Sigmoid colon (tissue), 7 donors: ENCODE data around the gene BLCAP. TPM values are rescaled to one million over a fixed set of nuclear protein-coding genes. Genes with fewer than 3 reads are reported as not detected.
"Not testable (repeated sequence)": the region's sequence is repeated elsewhere in the genome, so short reads cannot be mapped to it uniquely, and the experiment has no call there.

Experiments
- DNase-seq: peaks from one replicate; pipeline ENCODE4 v3.0.0-alpha.2; 2019
- H3K27ac ChIP-seq, 4 donors: fragments of 200-600 bp; sonication (generic); one replicate each; pipeline ENCODE4 v1.5.1; 2016 to 2019; ENCODE audit warnings: mild to moderate bottlenecking in 1 of 4
- H3K27me3 ChIP-seq, 3 donors: fragments of 200-600 bp; sonication (generic); one replicate each; pipeline ENCODE4 v1.5.1; 2019; ENCODE audit warnings: mild to moderate bottlenecking in 1 of 3
- H3K36me3 ChIP-seq, 4 donors: fragments of 200-600 bp; sonication (generic); one replicate each; pipeline ENCODE4 v1.5.1; 2016 to 2019
- H3K4me1 ChIP-seq, 4 donors: fragments of 200-600 bp; sonication (generic); one replicate each; pipeline ENCODE4 v1.5.1; 2017 to 2019
- H3K4me3 ChIP-seq, 4 donors: fragments of 200-600 bp; sonication (generic); one replicate each; pipeline ENCODE4 v1.5.1; 2017 to 2019; ENCODE audit warnings: mild to moderate bottlenecking in 2 of 4, moderate library complexity in 1 of 4
- H3K9me3 ChIP-seq, 4 donors: fragments of 200-600 bp in 3 of 4; sonication (generic) in 3 of 4; one replicate each; pipeline versions ENCODE4 v1.5.1 to v1.6.1; 2013 to 2019
- EP300 ChIP-seq, 4 donors: sonication (generic); formaldehyde crosslinking; IDR thresholded peaks; one replicate each; pipeline ENCODE4 v1.6.1; 2017; ENCODE audit warnings: antibody characterized with exemption in 4 of 4
- POLR2A ChIP-seq, 2 donors: fragments of 450-650 bp; IDR thresholded peaks; one replicate each; pipeline ENCODE4 v1.6.1; 2016; ENCODE audit warnings: antibody characterized with exemption in 2 of 2, mild to moderate bottlenecking in 2 of 2, moderate library complexity in 2 of 2
- POLR2AphosphoS5 ChIP-seq, 4 donors: sonication (generic); formaldehyde crosslinking; IDR thresholded peaks; one replicate each; pipeline ENCODE4 v1.6.1; 2017; ENCODE audit warnings: antibody characterized with exemption in 4 of 4
- WGBS, 2 donors: extraction: QIAGEN DNeasy Blood & Tissue Kit; methylation state at CpG; one replicate each; pipeline ENCODE4 v1.1.7; 2013; 5-methylcytosine and 5-hydroxymethylcytosine counted together
- intact Hi-C: fragments of 100-400 bp; cut with DNase I; formaldehyde crosslinking; loops from one replicate; pipeline ENCODE4 v1.15.1; 2023
- polyA plus RNA-seq, 3 donors: library from polyadenylated mRNA; stranded (reverse); fragments of 200-250 nt; gene quantifications; one replicate each; pipeline ENCODE4 v1.2.3, GENCODE V29; 2013
- total RNA-seq, 4 donors: library from RNA; depleted of rRNA; stranded (reverse); fragments of >200 nt; gene quantifications; one replicate each; pipeline ENCODE4 v1.1.0, GENCODE V29; 2016
- TF ChIP-seq, protein P1 (sequence below), 4 experiments: fragments of 450-650 bp in 3 of 4; fragments of 200-600 bp in 1 of 4; IDR thresholded peaks; one replicate each; pipeline ENCODE4 v1.5.1; 2016 to 2019; ENCODE audit warnings: antibody characterized with exemption in 4 of 4, mild to moderate bottlenecking in 3 of 4, moderate library complexity in 2 of 4
- donor health status: healthy with polysubstance abuse.
- donor health status: Bipolar disorder and iron deficiency.
- donor health status: healthy.

BLCAP gene
- total and polyA plus RNA-seq, 7 donors: 40.2 to 68.7 (median 56.5) TPM

- DNase-seq: no peak
- no peaks in the 10 kb centered on the region for H3K9me3 ChIP-seq
- peaks cover 0 to 15% (median 8%) of the 10 kb centered on the region in 3 donors for H3K27me3 ChIP-seq
- no peaks in the 10 kb centered on the region for H3K4me1 ChIP-seq
- H3K36me3 ChIP-seq: no peaks in the 10 kb centered on the region
- no peak overlapping the region for H3K4me3 ChIP-seq
- WGBS, 2 donors: 72 to 83% methylated on average over 4 of the region's 4 CpGs
- intact Hi-C loops: no loop called here
- no peak overlapping the region for H3K27ac ChIP-seq
- TF ChIP-seq POLR2A (IDR thresholded peaks at IDR 0.05): no peak
- TF ChIP-seq, protein P1, sequence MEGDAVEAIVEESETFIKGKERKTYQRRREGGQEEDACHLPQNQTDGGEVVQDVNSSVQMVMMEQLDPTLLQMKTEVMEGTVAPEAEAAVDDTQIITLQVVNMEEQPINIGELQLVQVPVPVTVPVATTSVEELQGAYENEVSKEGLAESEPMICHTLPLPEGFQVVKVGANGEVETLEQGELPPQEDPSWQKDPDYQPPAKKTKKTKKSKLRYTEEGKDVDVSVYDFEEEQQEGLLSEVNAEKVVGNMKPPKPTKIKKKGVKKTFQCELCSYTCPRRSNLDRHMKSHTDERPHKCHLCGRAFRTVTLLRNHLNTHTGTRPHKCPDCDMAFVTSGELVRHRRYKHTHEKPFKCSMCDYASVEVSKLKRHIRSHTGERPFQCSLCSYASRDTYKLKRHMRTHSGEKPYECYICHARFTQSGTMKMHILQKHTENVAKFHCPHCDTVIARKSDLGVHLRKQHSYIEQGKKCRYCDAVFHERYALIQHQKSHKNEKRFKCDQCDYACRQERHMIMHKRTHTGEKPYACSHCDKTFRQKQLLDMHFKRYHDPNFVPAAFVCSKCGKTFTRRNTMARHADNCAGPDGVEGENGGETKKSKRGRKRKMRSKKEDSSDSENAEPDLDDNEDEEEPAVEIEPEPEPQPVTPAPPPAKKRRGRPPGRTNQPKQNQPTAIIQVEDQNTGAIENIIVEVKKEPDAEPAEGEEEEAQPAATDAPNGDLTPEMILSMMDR (IDR thresholded peaks at IDR 0.05): no peak
- no peak for TF ChIP-seq POLR2AphosphoS5 (IDR thresholded peaks at IDR 0.05)
- no peak for TF ChIP-seq EP300 (IDR thresholded peaks at IDR 0.05)
Observed at GRCh38 chr20:37558306-37558705, 30.6 kb upstream of the BLCAP start.

GRCh38 chr20:37556538-37556937, 28.9 kb upstream of the BLCAP start:
- DNase-seq: no peak
- intact Hi-C loops: no loop called here
- WGBS, 2 donors: 89 to 90% methylated on average over 6 of the region's 6 CpGs

DNA sequence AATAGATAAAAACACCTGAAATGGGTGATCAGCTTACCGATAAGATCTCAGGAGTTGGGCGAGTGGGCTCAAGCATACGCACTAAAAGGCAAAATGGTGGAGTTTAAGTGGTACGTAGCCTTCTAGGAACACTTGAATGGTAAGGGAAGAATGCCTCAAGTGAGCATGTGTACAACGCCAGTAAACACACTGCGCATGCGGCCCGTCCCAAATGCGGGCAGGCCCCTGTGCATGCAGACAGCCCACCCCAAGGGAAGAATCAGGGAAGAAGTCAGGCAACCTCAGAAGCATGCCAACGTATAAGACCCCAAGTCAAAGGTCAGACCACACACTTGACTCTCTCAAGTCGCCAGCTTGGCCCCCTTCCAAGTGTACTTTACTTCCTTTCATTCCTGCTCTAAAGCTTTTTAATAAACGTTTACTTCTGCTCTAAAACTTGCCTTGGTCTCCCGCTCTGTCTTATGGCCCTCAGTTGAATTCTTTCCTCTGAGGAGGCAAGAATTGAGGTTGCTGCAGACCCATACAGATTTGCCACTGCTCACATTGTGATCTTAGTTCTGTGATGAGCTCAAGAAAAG, 27.1 kb upstream of the BLCAP start:
- H3K9me3 ChIP-seq, H3K4me1 ChIP-seq, H3K27me3 ChIP-seq, H3K4me3 ChIP-seq, H3K27ac ChIP-seq, intact Hi-C loops, DNase-seq, H3K36me3 ChIP-seq: not testable (repeated sequence)
- whole genome bisulfite sequencing, 2 donors: 69 to 70% methylated on average over 13 of the region's 13 CpGs

More at GRCh38 chr20:37556538-37556937, 28.9 kb upstream of the BLCAP start:
- TF ChIP-seq, protein P1 (IDR thresholded peaks at IDR 0.05): no peak
- TF ChIP-seq EP300 (IDR thresholded peaks at IDR 0.05): no peak
- TF ChIP-seq POLR2AphosphoS5 (IDR thresholded peaks at IDR 0.05): no peak
- TF ChIP-seq POLR2A (IDR thresholded peaks at IDR 0.05): no peak
- Histone ChIP-seq H3K36me3 (no peaks in the 10 kb centered on the region), H3K27ac (no peak overlapping the region), H3K4me1 (no peaks in the 10 kb centered on the region), H3K27me3 (no peaks in the 10 kb centered on the region), H3K9me3 (no peaks in the 10 kb centered on the region), H3K4me3 (no peak overlapping the region)

DNA sequence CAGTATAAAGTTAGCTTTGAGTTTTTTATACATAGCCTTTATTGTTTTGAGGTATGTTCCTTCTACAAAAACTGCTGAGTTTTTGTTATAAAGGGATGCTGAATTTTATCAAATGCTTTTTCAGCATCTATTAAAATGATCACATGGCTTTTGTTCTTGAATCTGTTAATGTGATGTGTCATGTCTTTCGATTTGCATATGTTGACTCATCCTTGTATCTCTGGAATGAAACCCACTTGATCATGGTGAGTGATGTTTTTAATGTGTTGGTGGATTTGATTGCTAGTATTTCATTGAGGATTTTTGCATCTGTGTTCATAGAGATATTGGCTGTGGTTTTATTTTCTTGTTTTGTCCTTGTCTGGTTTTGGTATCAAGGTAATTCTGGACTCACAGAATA, 24.7 kb upstream of the BLCAP start:
- Histone ChIP-seq H3K27me3 (no peaks in the 10 kb centered on the region), H3K27ac (no peak overlapping the region), H3K4me1 (no peaks in the 10 kb centered on the region), H3K9me3 (no peaks in the 10 kb centered on the region), H3K36me3 (no peaks in the 10 kb centered on the region), H3K4me3 (no peak overlapping the region)
- intact Hi-C loops: no loop called here
- WGBS, 2 donors: 64 to 71% methylated on average over 1 of the region's 1 CpG
- no peak for DNase-seq
- TF ChIP-seq EP300 (IDR thresholded peaks at IDR 0.05) (no peak), POLR2A (IDR thresholded peaks at IDR 0.05) (no peak), POLR2AphosphoS5 (IDR thresholded peaks at IDR 0.05) (no peak)
- TF ChIP-seq, protein P1 (IDR thresholded peaks at IDR 0.05): no peak

DNA sequence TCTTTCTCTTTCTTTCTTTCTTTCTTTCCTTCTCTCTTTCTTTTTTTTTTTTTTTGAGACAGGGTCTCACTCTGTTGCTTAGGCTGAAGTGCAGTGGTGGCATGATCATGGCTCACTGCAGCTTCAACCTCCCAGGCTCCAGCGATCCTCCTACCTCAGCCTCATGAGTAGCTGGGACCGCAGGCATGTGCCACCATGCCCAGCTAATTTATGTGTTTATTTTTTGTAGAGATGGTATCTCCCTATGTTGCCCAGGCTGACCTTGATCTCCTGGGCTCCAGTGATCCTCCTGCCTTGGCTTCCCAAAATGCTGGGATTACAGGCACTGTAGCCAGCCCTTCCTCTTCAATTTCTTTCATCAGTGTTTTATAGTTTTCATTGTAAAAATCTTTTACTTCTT, 24.0 kb upstream of the BLCAP start:
- H3K27ac ChIP-seq, DNase-seq, H3K4me1 ChIP-seq, intact Hi-C loops, H3K4me3 ChIP-seq, H3K36me3 ChIP-seq, H3K9me3 ChIP-seq, H3K27me3 ChIP-seq: not testable (repeated sequence)
- 85 to 86% methylated on average over 2 of the region's 2 CpGs for WGBS, 2 donors

DNA sequence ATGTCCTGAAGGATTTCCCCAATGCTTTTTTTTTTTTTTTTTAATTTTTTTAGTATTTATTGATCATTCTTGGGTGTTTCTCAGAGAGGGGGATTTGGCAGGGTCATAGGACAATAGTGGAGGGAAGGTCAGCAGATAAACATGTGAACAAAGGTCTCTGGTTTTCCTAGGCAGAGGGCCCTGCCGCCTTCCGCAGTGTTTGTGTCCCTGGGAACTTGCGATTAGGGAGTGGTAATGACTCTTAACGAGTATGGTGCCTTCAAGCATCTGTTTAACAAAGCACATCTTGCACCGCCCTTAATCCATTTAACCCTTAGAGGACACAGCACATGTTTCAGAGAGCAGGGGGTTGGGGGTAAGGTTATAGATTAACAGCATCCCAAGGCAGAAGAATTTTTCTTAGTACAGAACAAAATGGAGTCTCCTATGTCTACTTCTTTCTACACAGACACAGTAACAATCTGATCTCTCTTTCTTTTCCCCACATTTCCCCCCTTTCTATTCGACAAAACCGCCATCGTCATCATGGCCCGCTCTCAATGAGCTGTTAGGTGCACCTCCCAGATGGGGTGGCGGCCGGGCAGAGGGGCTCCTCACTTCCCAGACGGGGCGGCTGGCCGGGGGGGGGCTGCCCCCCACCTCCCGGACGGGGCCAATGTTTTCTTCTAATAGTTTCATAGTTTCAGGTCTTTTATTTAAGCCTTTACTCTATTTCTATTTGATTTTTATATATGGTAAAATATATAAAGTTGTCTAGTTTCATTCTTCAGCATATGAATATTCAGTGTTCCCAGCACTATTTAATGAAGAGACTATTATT, 22.6 kb upstream of the BLCAP start:
- WGBS, 2 donors: 68 to 76% methylated on average over 16 of the region's 16 CpGs
- intact Hi-C loops: not testable (repeated sequence)

More for the DNA sequence above, 22.6 kb upstream of the BLCAP start:
- not testable (repeated sequence) for DNase-seq, H3K36me3 ChIP-seq, H3K27ac ChIP-seq, H3K9me3 ChIP-seq, H3K4me3 ChIP-seq, H3K27me3 ChIP-seq, H3K4me1 ChIP-seq
